ENCODE measurements around the gene PPIF.

The PPIF gene

GRCh38 chr10:79381804-79382221 lies 34.5 kb downstream of the PPIF start:
- no peak for TF ChIP-seq CTCF (IDR thresholded peaks at IDR 0.05; ENCODE audit: low read depth, low read length)
- no peak for DNase-seq (ENCODE audit: extremely low read depth, low read depth)

- DNase-seq (ENCODE audit: extremely low read depth, low read depth), result no peak
- TF ChIP-seq CTCF (IDR thresholded peaks at IDR 0.05; ENCODE audit: low read depth, low read length), result no peak
Observed at GRCh38 chr10:79382491-79382941, 35.2 kb downstream of the PPIF start.

GRCh38 chr10:79383974-79384606 lies 36.8 kb downstream of the PPIF start:
- no peak for TF ChIP-seq CTCF (IDR thresholded peaks at IDR 0.05; ENCODE audit: low read depth, low read length)

DNA sequence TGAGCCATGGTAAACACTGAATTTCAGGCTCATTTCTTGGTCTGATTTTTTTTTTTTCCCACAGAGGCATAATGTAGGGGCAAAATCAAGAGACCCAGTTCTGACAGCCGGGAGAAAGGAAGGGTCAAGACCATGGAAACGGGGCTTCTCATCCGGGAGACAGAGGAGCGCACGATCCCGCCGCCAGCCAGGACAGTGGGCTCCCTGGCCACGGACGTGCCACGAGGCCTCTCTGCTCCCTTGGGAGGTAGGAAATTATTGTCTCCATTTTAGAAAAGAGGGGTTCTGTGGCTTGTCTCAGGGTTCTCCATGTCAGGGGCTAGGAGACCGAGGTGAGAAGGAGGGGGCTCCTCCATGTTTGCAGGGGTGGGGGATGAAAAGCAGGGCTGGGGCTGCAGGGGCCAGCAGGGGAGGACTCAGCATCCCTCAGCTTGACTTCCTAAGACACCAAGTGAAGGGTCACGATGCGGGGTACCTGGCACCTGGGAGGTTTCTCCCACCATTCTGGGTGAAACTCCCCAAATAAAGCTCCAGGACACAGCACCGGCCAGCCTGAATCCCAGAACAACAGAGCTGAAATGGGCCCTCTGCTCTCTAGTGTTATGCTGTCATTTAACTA lies 37.6 kb downstream of the PPIF start:
- TF ChIP-seq CTCF (IDR thresholded peaks at IDR 0.05; ENCODE audit: low read depth, low read length), result no peak
- DNase-seq (ENCODE audit: extremely low read depth, low read depth), result no peak

More at GRCh38 chr10:79383974-79384606, 36.8 kb downstream of the PPIF start:
- DNase-seq (ENCODE audit: extremely low read depth, low read depth), result no peak

DNA sequence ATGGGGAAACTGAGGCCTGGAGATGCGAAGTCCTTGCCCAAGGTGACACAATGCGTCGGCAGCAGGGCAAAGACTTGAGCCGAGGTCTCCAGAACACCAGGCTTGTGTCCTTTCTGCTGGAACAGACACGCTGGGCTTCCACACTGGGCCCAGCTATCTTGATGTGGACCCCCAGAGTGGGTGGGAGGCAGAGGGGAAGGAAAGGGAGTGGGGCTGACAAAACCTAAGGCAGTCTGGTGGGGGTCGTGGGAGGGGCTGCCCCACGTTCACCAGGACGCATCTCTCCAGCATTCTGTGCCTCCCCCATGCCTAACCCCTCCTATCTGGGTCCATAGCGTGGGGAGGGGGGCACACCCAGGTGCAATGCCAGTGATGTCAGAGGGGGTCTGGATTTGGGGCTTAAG lies 38.1 kb downstream of the PPIF start:
- no peak for DNase-seq (ENCODE audit: extremely low read depth, low read depth)
- TF ChIP-seq CTCF (IDR thresholded peaks at IDR 0.05; ENCODE audit: low read depth, low read length), result no peak

DNA sequence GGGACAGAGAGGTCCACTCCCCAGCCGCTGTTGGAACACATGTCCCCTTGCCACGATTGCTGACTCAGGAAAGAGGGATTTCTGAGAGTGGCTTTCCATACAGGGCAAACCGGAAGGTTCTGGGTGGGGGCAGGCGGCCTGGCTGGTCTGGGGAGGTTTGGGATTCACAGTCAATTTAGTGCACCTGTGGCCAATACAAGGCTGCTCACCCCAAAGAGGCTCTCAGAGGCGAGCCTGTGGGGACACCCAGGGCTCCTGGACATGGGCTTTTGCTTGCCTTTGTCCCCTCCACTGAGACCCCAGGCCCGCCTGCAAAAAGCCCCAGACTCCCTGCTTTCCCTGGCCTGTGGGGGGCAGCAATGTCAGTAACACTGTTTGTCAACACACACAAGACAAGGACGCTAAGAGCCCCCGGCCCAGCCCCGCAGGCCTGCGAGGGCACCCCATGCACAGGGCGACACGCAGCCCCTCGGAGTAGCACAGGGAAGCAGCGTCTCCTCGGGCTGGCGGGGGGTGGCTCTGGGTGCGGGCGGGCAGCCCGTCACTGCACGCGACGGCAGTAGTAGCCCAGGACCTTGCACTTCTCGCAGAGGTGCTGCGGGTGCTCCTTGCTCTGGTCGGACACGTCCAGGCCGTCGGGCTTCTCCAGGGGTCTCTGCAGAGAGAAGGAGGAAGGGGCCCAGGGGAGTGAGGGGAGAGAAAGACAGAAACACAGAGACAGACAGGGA lies 38.7 kb downstream of the PPIF start:
- TF ChIP-seq CTCF (IDR thresholded peaks at IDR 0.05; ENCODE audit: low read depth, low read length), result no peak
- no peak for DNase-seq (ENCODE audit: extremely low read depth, low read depth)
